ENCODE results near the gene NUP214.

Gene NUP214

GRCh38 chr9:131179561-131180219 is 54.3 kb downstream of the NUP214 start:
- H3K27ac ChIP-seq (ENCODE audit: insufficient read depth in 1 of 2, low read depth in 1 of 2, low read length in 2 of 2, poor library complexity in 1 of 2, severe bottlenecking in 2 of 2) = no peak overlapping the region
- WGBS (ENCODE audit: insufficient coverage) = 94% methylated on average over 2 of the region's 4 CpGs
- CTCF ChIA-PET = interaction anchor here (0.9 to 8.6 kb wide), 14 partner anchors 12 to 193 kb away, joined by 3 to 107 read pairs (median 6); no protein-coding TSS in a partner anchor
- peaks cover 36 to 60% (median 42%) of the 10 kb centered on the region in 4 experiments for H3K36me3 ChIP-seq (ENCODE audit: control insufficient read depth in 4 of 4, insufficient read depth in 4 of 4, low read length in 3 of 4)
- DNase-seq = peak in 2 of 3 donors; percentile 21 to 26
- POLR2A ChIA-PET = interaction anchor here (0.6 to 1.0 kb wide), 2 partner anchors 13 to 158 kb away, joined by 3 read pairs; no protein-coding TSS in a partner anchor
- H3K9me3 ChIP-seq (ENCODE audit: control extremely low read depth in 1 of 5, control insufficient read depth in 4 of 5, insufficient read depth in 2 of 5, low read depth in 1 of 5, low read length in 4 of 5) = no peaks in the 10 kb centered on the region
- H3K4me1 ChIP-seq (ENCODE audit: control extremely low read depth in 1 of 4, control insufficient read depth in 4 of 4, insufficient read depth in 4 of 4, low read length in 3 of 4) = peaks cover 3 to 11% (median 8%) of the 10 kb centered on the region in 4 experiments
- H3K27me3 ChIP-seq (replicated peaks in 2 of 5; ENCODE audit: control insufficient read depth in 4 of 5, insufficient read depth in 5 of 5, low read length in 4 of 5) = no peaks in the 10 kb centered on the region
- H3K4me3 ChIP-seq (ENCODE audit: control insufficient read depth in 1 of 7, extremely low read depth in 1 of 7, insufficient read depth in 4 of 7, low read depth in 2 of 7, low read length in 6 of 7) = no peak overlapping the region

- no peaks in the 10 kb centered on the region for H3K9me3 ChIP-seq (ENCODE audit: control extremely low read depth in 1 of 5, control insufficient read depth in 4 of 5, insufficient read depth in 2 of 5, low read depth in 1 of 5, low read length in 4 of 5)
- WGBS (ENCODE audit: insufficient coverage) = 80% methylated on average over 2 of the region's 6 CpGs
- peak; percentile 25 to 68 (median 47) for DNase-seq
- no peak overlapping the region for H3K4me3 ChIP-seq (ENCODE audit: control insufficient read depth in 1 of 7, extremely low read depth in 1 of 7, insufficient read depth in 4 of 7, low read depth in 2 of 7, low read length in 6 of 7)
- peaks cover 28 to 56% (median 36%) of the 10 kb centered on the region in 4 experiments for H3K36me3 ChIP-seq (ENCODE audit: control insufficient read depth in 4 of 4, insufficient read depth in 4 of 4, low read length in 3 of 4)
- ChIA-PET POLR2A (interaction anchor here (1.0 kb wide), 1 partner anchor 14 kb away, joined by 3 read pairs; no protein-coding TSS in a partner anchor), CTCF (interaction anchor here (0.9 to 8.6 kb wide), 13 partner anchors 13 to 192 kb away, joined by 3 to 107 read pairs (median 5); no protein-coding TSS in a partner anchor)
- no peaks in the 10 kb centered on the region for H3K27me3 ChIP-seq (replicated peaks in 2 of 5; ENCODE audit: control insufficient read depth in 4 of 5, insufficient read depth in 5 of 5, low read length in 4 of 5)
- H3K4me1 ChIP-seq (ENCODE audit: control extremely low read depth in 1 of 4, control insufficient read depth in 4 of 4, insufficient read depth in 4 of 4, low read length in 3 of 4) = peaks cover 3 to 11% (median 8%) of the 10 kb centered on the region in 4 experiments
- no peak overlapping the region for H3K27ac ChIP-seq (ENCODE audit: insufficient read depth in 1 of 2, low read depth in 1 of 2, low read length in 2 of 2, poor library complexity in 1 of 2, severe bottlenecking in 2 of 2)
Observed at GRCh38 chr9:131180454-131180853, 55.1 kb downstream of the NUP214 start.

GRCh38 chr9:131181091-131181681 is 55.8 kb downstream of the NUP214 start:
- H3K9me3 ChIP-seq (ENCODE audit: control extremely low read depth in 1 of 5, control insufficient read depth in 4 of 5, insufficient read depth in 2 of 5, low read depth in 1 of 5, low read length in 4 of 5) = no peaks in the 10 kb centered on the region
- no peak overlapping the region for H3K27ac ChIP-seq (ENCODE audit: insufficient read depth in 1 of 2, low read depth in 1 of 2, low read length in 2 of 2, poor library complexity in 1 of 2, severe bottlenecking in 2 of 2)
- peaks cover 28 to 52% (median 36%) of the 10 kb centered on the region in 4 experiments for H3K36me3 ChIP-seq (ENCODE audit: control insufficient read depth in 4 of 4, insufficient read depth in 4 of 4, low read length in 3 of 4)
- WGBS (ENCODE audit: insufficient coverage) = 100% methylated on average over 3 of the region's 6 CpGs
- H3K4me1 ChIP-seq (ENCODE audit: control extremely low read depth in 1 of 4, control insufficient read depth in 4 of 4, insufficient read depth in 4 of 4, low read length in 3 of 4) = peaks cover 3 to 11% (median 8%) of the 10 kb centered on the region in 4 experiments
- no peaks in the 10 kb centered on the region for H3K27me3 ChIP-seq (replicated peaks in 2 of 5; ENCODE audit: control insufficient read depth in 4 of 5, insufficient read depth in 5 of 5, low read length in 4 of 5)
- peak in 2 of 3 donors; percentile 22 to 31 for DNase-seq
- ChIA-PET POLR2A (interaction anchor here (0.6 kb wide), 1 partner anchor 1766 kb away, joined by 3 read pairs; no protein-coding TSS in a partner anchor), CTCF (interaction anchor here (0.9 to 8.6 kb wide), 13 partner anchors 14 to 167 kb away, joined by 3 to 107 read pairs (median 4); no protein-coding TSS in a partner anchor)
- H3K4me3 ChIP-seq (ENCODE audit: control insufficient read depth in 1 of 7, extremely low read depth in 1 of 7, insufficient read depth in 4 of 7, low read depth in 2 of 7, low read length in 6 of 7) = no peak overlapping the region

- H3K27ac ChIP-seq (ENCODE audit: insufficient read depth in 1 of 2, low read depth in 1 of 2, low read length in 2 of 2, poor library complexity in 1 of 2, severe bottlenecking in 2 of 2) = peak overlapping the region in 1 of 2 experiments; percentile 17
- POLR2A ChIA-PET = interaction anchor here (0.7 kb wide), 1 partner anchor 107 kb away, joined by 3 read pairs; no protein-coding TSS in a partner anchor
- no peak overlapping the region for H3K4me3 ChIP-seq (ENCODE audit: control insufficient read depth in 1 of 7, extremely low read depth in 1 of 7, insufficient read depth in 4 of 7, low read depth in 2 of 7, low read length in 6 of 7)
- H3K27me3 ChIP-seq (replicated peaks in 2 of 5; ENCODE audit: control insufficient read depth in 4 of 5, insufficient read depth in 5 of 5, low read length in 4 of 5) = no peaks in the 10 kb centered on the region
- no CpG with 5 or more reads among the region's 3 CpGs for WGBS (ENCODE audit: insufficient coverage)
- H3K4me1 ChIP-seq (ENCODE audit: control extremely low read depth in 1 of 4, control insufficient read depth in 4 of 4, insufficient read depth in 4 of 4, low read length in 3 of 4) = no peaks in the 10 kb centered on the region
- peaks cover 18 to 54% (median 39%) of the 10 kb centered on the region in 4 experiments for H3K36me3 ChIP-seq (ENCODE audit: control insufficient read depth in 4 of 4, insufficient read depth in 4 of 4, low read length in 3 of 4)
- H3K9me3 ChIP-seq (ENCODE audit: control extremely low read depth in 1 of 5, control insufficient read depth in 4 of 5, insufficient read depth in 2 of 5, low read depth in 1 of 5, low read length in 4 of 5) = no peaks in the 10 kb centered on the region
- CTCF ChIA-PET = interaction anchor here (0.8 to 1.0 kb wide), 4 partner anchors 9 to 164 kb away, joined by 3 read pairs; no protein-coding TSS in a partner anchor
- no peak for DNase-seq
Observed at GRCh38 chr9:131185924-131186323, 60.5 kb downstream of the NUP214 start.

- Histone ChIP-seq H3K9me3 (ENCODE audit: control extremely low read depth in 1 of 5, control insufficient read depth in 4 of 5, insufficient read depth in 2 of 5, low read depth in 1 of 5, low read length in 4 of 5) (no peaks in the 10 kb centered on the region), H3K36me3 (ENCODE audit: control insufficient read depth in 4 of 4, insufficient read depth in 4 of 4, low read length in 3 of 4) (peaks cover 18 to 50% (median 37%) of the 10 kb centered on the region in 4 experiments), H3K4me3 (ENCODE audit: control insufficient read depth in 1 of 7, extremely low read depth in 1 of 7, insufficient read depth in 4 of 7, low read depth in 2 of 7, low read length in 6 of 7) (no peak overlapping the region), H3K27me3 (replicated peaks in 2 of 5; ENCODE audit: control insufficient read depth in 4 of 5, insufficient read depth in 5 of 5, low read length in 4 of 5) (no peaks in the 10 kb centered on the region), H3K27ac (ENCODE audit: insufficient read depth in 1 of 2, low read depth in 1 of 2, low read length in 2 of 2, poor library complexity in 1 of 2, severe bottlenecking in 2 of 2) (no peak overlapping the region), H3K4me1 (ENCODE audit: control extremely low read depth in 1 of 4, control insufficient read depth in 4 of 4, insufficient read depth in 4 of 4, low read length in 3 of 4) (no peaks in the 10 kb centered on the region)
- POLR2A ChIA-PET = no interaction called here
- no peak for DNase-seq
- WGBS (ENCODE audit: insufficient coverage) = 100% methylated on average over 4 of the region's 4 CpGs
- CTCF ChIA-PET = interaction anchor here (1.0 kb wide), 3 partner anchors 10 to 150 kb away, joined by 3 read pairs; no protein-coding TSS in a partner anchor
Observed at GRCh38 chr9:131186622-131187021, 61.2 kb downstream of the NUP214 start.

GRCh38 chr9:131187957-131188356 is 62.6 kb downstream of the NUP214 start:
- ChIA-PET CTCF (interaction anchor here (0.6 kb wide), 1 partner anchor 68 kb away, joined by 3 read pairs; no protein-coding TSS in a partner anchor), POLR2A (no interaction called here)
- Histone ChIP-seq H3K27me3 (replicated peaks in 2 of 5; ENCODE audit: control insufficient read depth in 4 of 5, insufficient read depth in 5 of 5, low read length in 4 of 5) (no peaks in the 10 kb centered on the region), H3K4me3 (ENCODE audit: control insufficient read depth in 1 of 7, extremely low read depth in 1 of 7, insufficient read depth in 4 of 7, low read depth in 2 of 7, low read length in 6 of 7) (no peak overlapping the region), H3K36me3 (ENCODE audit: control insufficient read depth in 4 of 4, insufficient read depth in 4 of 4, low read length in 3 of 4) (peaks cover 20 to 51% (median 36%) of the 10 kb centered on the region in 4 experiments), H3K27ac (ENCODE audit: insufficient read depth in 1 of 2, low read depth in 1 of 2, low read length in 2 of 2, poor library complexity in 1 of 2, severe bottlenecking in 2 of 2) (no peak overlapping the region), H3K4me1 (ENCODE audit: control extremely low read depth in 1 of 4, control insufficient read depth in 4 of 4, insufficient read depth in 4 of 4, low read length in 3 of 4) (no peaks in the 10 kb centered on the region), H3K9me3 (ENCODE audit: control extremely low read depth in 1 of 5, control insufficient read depth in 4 of 5, insufficient read depth in 2 of 5, low read depth in 1 of 5, low read length in 4 of 5) (no peaks in the 10 kb centered on the region)
- 93% methylated on average over 3 of the region's 4 CpGs for WGBS (ENCODE audit: insufficient coverage)
- DNase-seq = no peak
